Esophagus squamous epithelium (tissue), 5 donors: Measurements from ENCODE around the gene POLD2. TPM values are rescaled to one million over a fixed set of nuclear protein-coding genes. Genes with fewer than 3 reads are reported as not detected.
A peak's percentile ranks its signal among the peaks of the same experiment; 100 is the strongest.

Experiments
- DNase-seq: peaks from one replicate; lab custom pipeline; 2025; lab: John Stamatoyannopoulos, UW
- H3K27ac ChIP-seq, 4 donors: fragments of 200-600 bp; sonication (generic); one replicate each; pipeline ENCODE4 v1.5.1; 2016 to 2019; ENCODE audit warnings: mild to moderate bottlenecking in 1 of 4
- H3K27me3 ChIP-seq, 4 donors: fragments of 200-600 bp; sonication (generic); 1 replicate in 3 of 4; 2 replicates in 1 of 4; pipeline versions ENCODE4 v1.5.1 to v1.6.0; 2017 to 2021; ENCODE audit warnings: antibody characterized with exemption in 1 of 4
- H3K36me3 ChIP-seq, 3 donors: fragments of 200-600 bp; sonication (generic); one replicate each; pipeline ENCODE4 v1.5.1; 2016 to 2019
- H3K4me1 ChIP-seq, 3 donors: fragments of 200-600 bp; sonication (generic); one replicate each; pipeline ENCODE4 v1.5.1; 2017 to 2019
- H3K4me3 ChIP-seq, 4 donors: fragments of 200-600 bp; sonication (generic); 1 replicate in 3 of 4; 2 replicates in 1 of 4; pipeline ENCODE4 v1.5.1; 2016 to 2019; ENCODE audit warnings: mild to moderate bottlenecking in 2 of 4, moderate library complexity in 1 of 4
- H3K9me3 ChIP-seq, 3 donors: fragments of 200-600 bp; sonication (generic); one replicate each; pipeline ENCODE4 v1.5.1; 2016 to 2019
- CTCF ChIP-seq, 6 experiments: fragments of 450-650 bp in 4 of 6; fragments of 200-600 bp in 2 of 6; sonication (generic) in 2 of 6; IDR thresholded peaks; one replicate each; pipeline ENCODE4 v1.5.1; 2016 to 2019; ENCODE audit warnings: antibody characterized with exemption in 6 of 6, mild to moderate bottlenecking in 4 of 6, moderate library complexity in 4 of 6
- POLR2A ChIP-seq, 4 donors: fragments of 450-650 bp; IDR thresholded peaks; one replicate each; pipeline ENCODE4 v1.6.1; 2017; ENCODE audit warnings: antibody characterized with exemption in 4 of 4, mild to moderate bottlenecking in 4 of 4, moderate library complexity in 3 of 4
- WGBS, 2 donors: methylation state at CpG; one replicate each; pipeline ENCODE4 v1.1.5; 2018; 5-methylcytosine and 5-hydroxymethylcytosine counted together
- intact Hi-C: fragments of 100-400 bp; cut with DNase I; formaldehyde crosslinking; loops from one replicate; pipeline ENCODE4 v1.15.0; 2022
- total RNA-seq, 4 donors: library from RNA; depleted of rRNA; stranded (reverse); fragments of >200 nt; gene quantifications; one replicate each; pipeline ENCODE4 v1.1.0, GENCODE V29; 2016
- donor health status: DM: yes; HTN: yes; CAD: no.

Gene POLD2
- total RNA-seq, 4 donors from 2014 or later, result 71.2 to 164 (median 89.5) TPM

GRCh38 chr7:44103566-44103922, 19.8 kb downstream of the POLD2 start:
- TF ChIP-seq CTCF (IDR thresholded peaks at IDR 0.05) (no peak), POLR2A (IDR thresholded peaks at IDR 0.05) (no peak)
- peak overlapping the region; percentile 74 to 92 (median 88) for H3K27ac ChIP-seq
- peaks cover 0 to 28% (median 0%) of the 10 kb centered on the region in 4 donors for H3K27me3 ChIP-seq
- no peak for DNase-seq
- H3K9me3 ChIP-seq, result no peaks in the 10 kb centered on the region
- intact Hi-C loops, result no loop called here
- WGBS, 2 donors, result 76 to 100% methylated on average over 1 to 5 of the region's 8 CpGs
- H3K4me3 ChIP-seq, result peak overlapping the region in 3 of 4 donors; percentile 46 to 67 (median 63)
- peaks cover 0 to 19% (median 0%) of the 10 kb centered on the region in 3 donors for H3K36me3 ChIP-seq
- peaks cover 11 to 85% (median 63%) of the 10 kb centered on the region in 3 donors for H3K4me1 ChIP-seq

GRCh38 chr7:44102846-44103565, 20.3 kb downstream of the POLD2 start:
- Histone ChIP-seq H3K36me3 (peaks cover 0 to 14% (median 0%) of the 10 kb centered on the region in 3 donors), H3K27ac (peak overlapping the region; percentile 47 to 92 (median 88)), H3K27me3 (peaks cover 0 to 28% (median 0%) of the 10 kb centered on the region in 4 donors), H3K4me1 (peaks cover 11 to 80% (median 63%) of the 10 kb centered on the region in 3 donors), H3K4me3 (no peak overlapping the region), H3K9me3 (no peaks in the 10 kb centered on the region)
- TF ChIP-seq POLR2A (IDR thresholded peaks at IDR 0.05) (no peak), CTCF (IDR thresholded peaks at IDR 0.05) (no peak)
- DNase-seq, result no peak
- intact Hi-C loops, result no loop called here
- WGBS, 2 donors, result 53 to 73% methylated on average over 4 to 7 of the region's 8 CpGs

- 39 to 44% methylated on average over 8 to 11 of the region's 14 CpGs for WGBS, 2 donors
- TF ChIP-seq CTCF (IDR thresholded peaks at IDR 0.05) (no peak), POLR2A (IDR thresholded peaks at IDR 0.05) (no peak)
- DNase-seq, result no peak
- H3K36me3 ChIP-seq, result peaks cover 0 to 6% (median 0%) of the 10 kb centered on the region in 3 donors
- peaks cover 11 to 72% (median 56%) of the 10 kb centered on the region in 3 donors for H3K4me1 ChIP-seq
- peaks cover 0 to 28% (median 0%) of the 10 kb centered on the region in 4 donors for H3K27me3 ChIP-seq
- peak overlapping the region; percentile 47 to 92 (median 88) for H3K27ac ChIP-seq
- H3K9me3 ChIP-seq, result no peaks in the 10 kb centered on the region
- intact Hi-C loops, result no loop called here
- no peak overlapping the region for H3K4me3 ChIP-seq
Observed at GRCh38 chr7:44101966-44102845, 21.1 kb downstream of the POLD2 start.

- Histone ChIP-seq H3K4me3 (no peak overlapping the region), H3K4me1 (peaks cover 11 to 64% (median 49%) of the 10 kb centered on the region in 3 donors), H3K27ac (peak overlapping the region; percentile 47 to 92 (median 88)), H3K36me3 (no peaks in the 10 kb centered on the region), H3K9me3 (no peaks in the 10 kb centered on the region), H3K27me3 (peaks cover 0 to 28% (median 0%) of the 10 kb centered on the region in 4 donors)
- no peak for TF ChIP-seq POLR2A (IDR thresholded peaks at IDR 0.05)
- no peak for TF ChIP-seq CTCF (IDR thresholded peaks at IDR 0.05)
- DNase-seq, result no peak
- intact Hi-C loops, result no loop called here
- WGBS, 2 donors, result 86 to 100% methylated on average over 1 of the region's 3 CpGs
Observed at GRCh38 chr7:44101303-44101965, 21.9 kb downstream of the POLD2 start.
